ENCODE results near the gene PLCD3. TPM values are rescaled to one million over a fixed set of nuclear protein-coding genes. Genes with fewer than 3 reads are reported as not detected.

Gene PLCD3
- total and polyA plus RNA-seq, 10 donors, result 1.5 to 9.9 (median 6.3) TPM

GRCh38 chr17:45103269-45103795 is 29.0 kb downstream of the PLCD3 start:
- Histone ChIP-seq H3K27ac (no peak overlapping the region), H3K36me3 (peaks cover 15 to 100% (median 96%) of the 10 kb centered on the region in 6 donors), H3K4me1 (peaks cover 0 to 11% (median 2%) of the 10 kb centered on the region in 6 donors), H3K27me3 (replicated peaks in 1 of 7) (no peaks in the 10 kb centered on the region), H3K4me3 (no peak overlapping the region), H3K9me3 (no peaks in the 10 kb centered on the region)
- TF ChIP-seq CTCF (IDR thresholded peaks at IDR 0.05 in 8 of 11, conservative IDR thresholded peaks at IDR 0.05 in 3 of 11), result no peak
- no peak for TF ChIP-seq POLR2A (IDR thresholded peaks at IDR 0.05)
- no peak for TF ChIP-seq POLR2AphosphoS5 (IDR thresholded peaks at IDR 0.05)
- no peak for DNase-seq
- intact Hi-C loops (cut with DNase I; ENCODE audit: low total_unique reads), result no loop called here
- 87 to 94% (median 92%) methylated on average over 9 of the region's 9 CpGs for WGBS, 5 donors

GRCh38 chr17:45102856-45103255 is 29.5 kb downstream of the PLCD3 start:
- Histone ChIP-seq H3K27me3 (replicated peaks in 1 of 7) (no peaks in the 10 kb centered on the region), H3K27ac (no peak overlapping the region), H3K9me3 (no peaks in the 10 kb centered on the region), H3K4me1 (peaks cover 0 to 14% (median 2%) of the 10 kb centered on the region in 6 donors), H3K36me3 (peaks cover 15 to 100% (median 96%) of the 10 kb centered on the region in 6 donors), H3K4me3 (no peak overlapping the region)
- no peak for DNase-seq
- 89 to 96% (median 93%) methylated on average over 7 to 9 of the region's 9 CpGs for WGBS, 5 donors
- intact Hi-C loops (cut with DNase I; ENCODE audit: low total_unique reads), result no loop called here
- TF ChIP-seq POLR2A (IDR thresholded peaks at IDR 0.05) (no peak), POLR2AphosphoS5 (IDR thresholded peaks at IDR 0.05) (no peak), CTCF (IDR thresholded peaks at IDR 0.05 in 8 of 11, conservative IDR thresholded peaks at IDR 0.05 in 3 of 11) (no peak)

- intact Hi-C loops (cut with DNase I; ENCODE audit: low total_unique reads), result no loop called here
Observed at GRCh38 chr17:45101883-45102811, 30.2 kb downstream of the PLCD3 start.

More at GRCh38 chr17:45101883-45102811, 30.2 kb downstream of the PLCD3 start:
- Histone ChIP-seq H3K27me3 (replicated peaks in 1 of 7) (no peaks in the 10 kb centered on the region), H3K27ac (no peak overlapping the region), H3K4me1 (peaks cover 0 to 14% (median 2%) of the 10 kb centered on the region in 6 donors), H3K4me3 (no peak overlapping the region), H3K9me3 (no peaks in the 10 kb centered on the region), H3K36me3 (peaks cover 15 to 100% (median 96%) of the 10 kb centered on the region in 6 donors)
- 91 to 97% (median 94%) methylated on average over 12 of the region's 12 CpGs for WGBS, 5 donors
- TF ChIP-seq POLR2AphosphoS5 (IDR thresholded peaks at IDR 0.05) (no peak), POLR2A (IDR thresholded peaks at IDR 0.05) (no peak), CTCF (IDR thresholded peaks at IDR 0.05 in 8 of 11, conservative IDR thresholded peaks at IDR 0.05 in 3 of 11) (no peak)
- DNase-seq, result no peak
